Fibroblast of lung (primary cell): ENCODE data around the gene CARMIL1.

ENCODE experiments used
- EZH2 ChIP-seq: IDR thresholded peaks from 2 replicates; pipeline ENCODE4 v1.5.1; 2012; ENCODE audit warnings: low read length, control low read depth, mild to moderate bottlenecking; ENCODE audit errors: missing control alignments
- TF ChIP-seq, protein P1 (sequence below), 2 donors: IDR thresholded peaks in 1 of 2; conservative IDR thresholded peaks in 1 of 2; 1 replicate in 1 of 2; 2 replicates in 1 of 2; pipeline ENCODE4 v1.5.1; 2011 to 2012; ENCODE audit warnings: low read length in 2 of 2, control low read depth in 1 of 2, inconsistent platforms in 1 of 2, low read depth in 1 of 2, mild to moderate bottlenecking in 1 of 2

DNA sequence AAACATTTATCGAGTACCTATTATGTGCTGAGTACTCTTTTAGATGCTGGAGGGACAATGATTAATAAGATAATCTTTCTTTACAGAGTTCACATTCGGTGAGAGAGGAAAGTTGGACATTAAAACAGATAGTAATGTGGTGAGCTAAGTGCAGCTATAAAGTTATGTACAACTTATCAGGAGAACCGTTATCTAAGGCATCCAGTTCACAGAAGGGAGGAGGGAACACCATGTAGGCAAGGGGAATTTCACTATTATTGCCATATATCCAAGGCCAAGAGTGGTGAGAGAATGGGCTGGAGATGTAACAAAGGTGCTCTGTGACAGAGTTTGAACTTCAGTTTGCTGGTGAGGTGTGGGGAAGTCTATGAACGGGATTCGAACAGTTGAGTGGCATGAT lies 105.8 kb downstream of the CARMIL1 start:
- TF ChIP-seq, protein P1, sequence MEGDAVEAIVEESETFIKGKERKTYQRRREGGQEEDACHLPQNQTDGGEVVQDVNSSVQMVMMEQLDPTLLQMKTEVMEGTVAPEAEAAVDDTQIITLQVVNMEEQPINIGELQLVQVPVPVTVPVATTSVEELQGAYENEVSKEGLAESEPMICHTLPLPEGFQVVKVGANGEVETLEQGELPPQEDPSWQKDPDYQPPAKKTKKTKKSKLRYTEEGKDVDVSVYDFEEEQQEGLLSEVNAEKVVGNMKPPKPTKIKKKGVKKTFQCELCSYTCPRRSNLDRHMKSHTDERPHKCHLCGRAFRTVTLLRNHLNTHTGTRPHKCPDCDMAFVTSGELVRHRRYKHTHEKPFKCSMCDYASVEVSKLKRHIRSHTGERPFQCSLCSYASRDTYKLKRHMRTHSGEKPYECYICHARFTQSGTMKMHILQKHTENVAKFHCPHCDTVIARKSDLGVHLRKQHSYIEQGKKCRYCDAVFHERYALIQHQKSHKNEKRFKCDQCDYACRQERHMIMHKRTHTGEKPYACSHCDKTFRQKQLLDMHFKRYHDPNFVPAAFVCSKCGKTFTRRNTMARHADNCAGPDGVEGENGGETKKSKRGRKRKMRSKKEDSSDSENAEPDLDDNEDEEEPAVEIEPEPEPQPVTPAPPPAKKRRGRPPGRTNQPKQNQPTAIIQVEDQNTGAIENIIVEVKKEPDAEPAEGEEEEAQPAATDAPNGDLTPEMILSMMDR (conservative IDR thresholded peaks at IDR 0.05 in 1 of 2, IDR thresholded peaks at IDR 0.05 in 1 of 2; ENCODE audit: low read depth in 1 of 2, low read length in 2 of 2): no peak
- TF ChIP-seq EZH2: no peak
